Effector memory CD8-positive, alpha-beta T cell (primary cell): ENCODE measurements around the gene NCEH1.
"Not testable (repeated sequence)": the region's sequence is repeated elsewhere in the genome, so short reads cannot be mapped to it uniquely, and the experiment has no call there.

Source experiments
- ATAC-seq: fragments of 150-1000 bp; cut with Tn5 transposase; replicated peaks from 2 replicates; pipeline ENCODE4 v1.10.0; 2021; ENCODE audit warnings: mild to moderate bottlenecking, moderate library complexity
- DNase-seq, 3 experiments: peaks; one replicate each; pipeline ENCODE4 v3.0.0; 2021
- H3K27ac Mint-ChIP-seq, 2 donors: one replicate each; pipeline ENCODE4 v1.8.0; 2022; ENCODE audit warnings: mild to moderate bottlenecking in 2 of 2, mixed read lengths in 2 of 2, moderate library complexity in 2 of 2
- H3K27me3 Mint-ChIP-seq, 2 donors: one replicate each; pipeline ENCODE4 v1.8.0; 2022; ENCODE audit warnings: mixed read lengths in 2 of 2
- H3K36me3 Mint-ChIP-seq: one replicate; pipeline ENCODE4 v1.8.0; 2022; ENCODE audit warnings: mild to moderate bottlenecking, moderate library complexity, mixed read lengths; ENCODE audit not compliant: insufficient read depth
- H3K4me1 Mint-ChIP-seq, 2 donors: one replicate each; pipeline ENCODE4 v1.8.0; 2022; ENCODE audit warnings: low read depth in 2 of 2, mixed read lengths in 2 of 2
- H3K4me3 Mint-ChIP-seq, 2 donors: one replicate each; pipeline ENCODE4 v1.8.0; 2022; ENCODE audit warnings: mild to moderate bottlenecking in 2 of 2, mixed read lengths in 2 of 2, moderate library complexity in 2 of 2
- H3K9me3 Mint-ChIP-seq, 2 donors: one replicate each; pipeline ENCODE4 v1.8.0; 2022; ENCODE audit warnings: mixed read lengths in 2 of 2

The NCEH1 gene

GRCh38 chr3:172601066-172601832 is 109.6 kb downstream of the NCEH1 start:
- Mint-ChIP-seq H3K27me3 (no peaks in the 10 kb centered on the region), H3K4me3 (no peak overlapping the region), H3K4me1 (peaks cover under 1 to 3% of the 10 kb centered on the region in 2 donors), H3K36me3 (no peaks in the 10 kb centered on the region), H3K27ac (no peak overlapping the region), H3K9me3 (no peaks in the 10 kb centered on the region)
- no peak for DNase-seq
- ATAC-seq = no peak

- no peak for DNase-seq
- H3K27ac Mint-ChIP-seq = no peak overlapping the region
- no peaks in the 10 kb centered on the region for H3K27me3 Mint-ChIP-seq
- H3K4me3 Mint-ChIP-seq = no peak overlapping the region
- no peak for ATAC-seq
- H3K9me3 Mint-ChIP-seq = no peaks in the 10 kb centered on the region
- no peaks in the 10 kb centered on the region for H3K36me3 Mint-ChIP-seq
- H3K4me1 Mint-ChIP-seq = peaks cover 7 to 9% of the 10 kb centered on the region in 2 donors
Measured at GRCh38 chr3:172600644-172601065, 110.2 kb downstream of the NCEH1 start.

- no peak for ATAC-seq
- no peaks in the 10 kb centered on the region for H3K27me3 Mint-ChIP-seq
- no peak overlapping the region for H3K27ac Mint-ChIP-seq
- no peaks in the 10 kb centered on the region for H3K9me3 Mint-ChIP-seq
- H3K36me3 Mint-ChIP-seq = no peaks in the 10 kb centered on the region
- H3K4me3 Mint-ChIP-seq = no peak overlapping the region
- DNase-seq = no peak
- peaks cover 13 to 18% of the 10 kb centered on the region in 2 donors for H3K4me1 Mint-ChIP-seq
Measured at GRCh38 chr3:172598904-172599303, 112.0 kb downstream of the NCEH1 start.

GRCh38 chr3:172596394-172596706 is 114.5 kb downstream of the NCEH1 start:
- ATAC-seq = no peak
- Mint-ChIP-seq H3K36me3 (peaks cover 8% of the 10 kb centered on the region), H3K4me3 (peak overlapping the region in 1 of 2 donors; percentile 85), H3K4me1 (peaks cover 30 to 39% of the 10 kb centered on the region in 2 donors), H3K27me3 (no peaks in the 10 kb centered on the region), H3K9me3 (no peaks in the 10 kb centered on the region), H3K27ac (peak overlapping the region; percentile 83 to 88)
- no peak for DNase-seq

- Mint-ChIP-seq H3K9me3 (no peaks in the 10 kb centered on the region), H3K27me3 (no peaks in the 10 kb centered on the region), H3K36me3 (peaks cover 8% of the 10 kb centered on the region), H3K27ac (peak overlapping the region; percentile 83 to 88), H3K4me1 (peaks cover 35 to 44% of the 10 kb centered on the region in 2 donors), H3K4me3 (peak overlapping the region; percentile 78 to 85)
- ATAC-seq (peak; percentile 16), DNase-seq (peak; percentile 37 to 45 (median 39))
Measured at GRCh38 chr3:172595664-172596393, 115.0 kb downstream of the NCEH1 start.

- peaks cover 40 to 47% of the 10 kb centered on the region in 2 donors for H3K4me1 Mint-ChIP-seq
- H3K4me3 Mint-ChIP-seq = peak overlapping the region; percentile 78 to 85
- H3K27me3 Mint-ChIP-seq, DNase-seq, H3K9me3 Mint-ChIP-seq, ATAC-seq, H3K36me3 Mint-ChIP-seq: not testable (repeated sequence)
- H3K27ac Mint-ChIP-seq = peak overlapping the region; percentile 83 to 88
Measured at GRCh38 chr3:172594900-172595663, 115.8 kb downstream of the NCEH1 start.

- DNase-seq (no peak), ATAC-seq (no peak)
- H3K36me3 Mint-ChIP-seq = peaks cover 8% of the 10 kb centered on the region
- H3K27ac Mint-ChIP-seq = peak overlapping the region; percentile 49 to 58
- H3K4me1 Mint-ChIP-seq = peaks cover 43 to 47% of the 10 kb centered on the region in 2 donors
- no peaks in the 10 kb centered on the region for H3K27me3 Mint-ChIP-seq
- peak overlapping the region; percentile 16 to 81 for H3K4me3 Mint-ChIP-seq
- H3K9me3 Mint-ChIP-seq = no peaks in the 10 kb centered on the region
Measured at GRCh38 chr3:172592898-172593669, 117.8 kb downstream of the NCEH1 start.

- Mint-ChIP-seq H3K27me3 (no peaks in the 10 kb centered on the region), H3K4me1 (peaks cover 43 to 47% of the 10 kb centered on the region in 2 donors), H3K9me3 (no peaks in the 10 kb centered on the region), H3K27ac (peak overlapping the region; percentile 49 to 58), H3K36me3 (peaks cover 8% of the 10 kb centered on the region), H3K4me3 (peak overlapping the region; percentile 77 to 81)
- peak; percentile 89 for ATAC-seq
- peak; percentile 60 to 70 (median 66) for DNase-seq
Measured at GRCh38 chr3:172591876-172592771, 118.7 kb downstream of the NCEH1 start.

GRCh38 chr3:172591125-172591605 is 119.7 kb downstream of the NCEH1 start:
- Mint-ChIP-seq H3K4me3 (peak overlapping the region; percentile 5 to 8), H3K27me3 (no peaks in the 10 kb centered on the region), H3K36me3 (peaks cover 8% of the 10 kb centered on the region), H3K9me3 (no peaks in the 10 kb centered on the region), H3K4me1 (peaks cover 43% of the 10 kb centered on the region in 2 donors), H3K27ac (peak overlapping the region; percentile 49 to 58)
- DNase-seq = no peak
- ATAC-seq = no peak

GRCh38 chr3:172586436-172586835 is 124.4 kb downstream of the NCEH1 start:
- H3K4me1 Mint-ChIP-seq = peaks cover 21 to 25% of the 10 kb centered on the region in 2 donors
- ATAC-seq = no peak
- H3K4me3 Mint-ChIP-seq = peak overlapping the region in 1 of 2 donors; percentile 13
- H3K9me3 Mint-ChIP-seq = no peaks in the 10 kb centered on the region
- no peaks in the 10 kb centered on the region for H3K27me3 Mint-ChIP-seq
- H3K36me3 Mint-ChIP-seq = peaks cover 2% of the 10 kb centered on the region
- no peak for DNase-seq
- no peak overlapping the region for H3K27ac Mint-ChIP-seq

GRCh38 chr3:172585954-172586353 is 124.9 kb downstream of the NCEH1 start:
- no peak for ATAC-seq
- DNase-seq = no peak
- peaks cover 21 to 25% of the 10 kb centered on the region in 2 donors for H3K4me1 Mint-ChIP-seq
- peaks cover 2% of the 10 kb centered on the region for H3K36me3 Mint-ChIP-seq
- peak overlapping the region in 1 of 2 donors; percentile 13 for H3K4me3 Mint-ChIP-seq
- H3K27ac Mint-ChIP-seq = no peak overlapping the region
- no peaks in the 10 kb centered on the region for H3K9me3 Mint-ChIP-seq
- no peaks in the 10 kb centered on the region for H3K27me3 Mint-ChIP-seq

GRCh38 chr3:172582712-172583111 is 128.2 kb downstream of the NCEH1 start:
- peak overlapping the region in 1 of 2 donors; percentile 32 for H3K27ac Mint-ChIP-seq
- peak overlapping the region in 1 of 2 donors; percentile 22 for H3K4me3 Mint-ChIP-seq
- no peaks in the 10 kb centered on the region for H3K27me3 Mint-ChIP-seq
- DNase-seq = no peak
- H3K4me1 Mint-ChIP-seq = peaks cover 46 to 48% of the 10 kb centered on the region in 2 donors
- peaks cover 2% of the 10 kb centered on the region for H3K36me3 Mint-ChIP-seq
- H3K9me3 Mint-ChIP-seq = no peaks in the 10 kb centered on the region
- no peak for ATAC-seq
